Erythroblast (primary cell): ENCODE results near the gene MOB1B.

ENCODE experiments used
- GATA1 ChIP-seq: IDR thresholded peaks from 2 replicates; pipeline ENCODE4 v1.6.1; 2011; ENCODE audit warnings: low read depth, mild to moderate bottlenecking, control low read depth, low read length, moderate library complexity
- POLR2A ChIP-seq: IDR thresholded peaks from 2 replicates; pipeline ENCODE4 v1.6.1; 2011; ENCODE audit warnings: mild to moderate bottlenecking, low read length

GRCh38 chr4:71027611-71028010 lies 125.4 kb downstream of the MOB1B start:
- no peak for TF ChIP-seq POLR2A
- no peak for TF ChIP-seq GATA1
